Endothelial cell of umbilical vein (primary cell): ENCODE data around the gene POGLUT3. TPM values are rescaled to one million over a fixed set of nuclear protein-coding genes. Genes with fewer than 3 reads are reported as not detected.

Experiments used
- BruUV-seq: library from RNA; stranded (reverse); fragments of 400-500 nt; replicated peaks from 2 replicates; lab custom pipeline; 2021; lab: Mats Ljungman, UMichigan
- CTCF ChIA-PET: fragments of 300-600, 350-600 bp; sonication (Branson Sonifier 250); formaldehyde crosslinking; loops from one replicate; lab custom pipeline; 2021; ENCODE audit warnings: antibody characterized with exemption, inconsistent platforms; lab: Charles Lee
- POLR2A ChIA-PET: fragments of 300-600, 350-600 bp; sonication (Branson Sonifier 250); formaldehyde crosslinking; loops from one replicate; lab custom pipeline; 2021; ENCODE audit warnings: antibody characterized with exemption, inconsistent platforms; lab: Charles Lee
- DNase-seq: peaks from one replicate; pipeline ENCODE4 v3.0.0-alpha.2; 2011; ENCODE audit warnings: low read depth, low spot score
- FAIRE-seq: peaks from 2 replicates; lab custom pipeline; 2011; peaks lifted over from hg19 to GRCh38; lab: Jason Lieb, UNC
- H2AFZ ChIP-seq: 2 replicates; pipeline ENCODE4 v1.6.0; 2012; ENCODE audit warnings: low read depth, low read length, control low read depth, inconsistent platforms
- H3K27ac ChIP-seq: 2 replicates; pipeline ENCODE4 v1.5.1; 2011; ENCODE audit warnings: low read depth, mild to moderate bottlenecking, control low read depth, low read length, moderate library complexity; ENCODE audit not compliant: insufficient read depth
- H3K27me3 ChIP-seq, 2 experiments: 2 replicates each; pipeline versions ENCODE4 v1.6.0 to v1.6.1; 2011; ENCODE audit warnings: low read length in 2 of 2, mixed read lengths in 1 of 2; ENCODE audit not compliant: control insufficient read depth in 2 of 2, insufficient read depth in 2 of 2
- H3K36me3 ChIP-seq, 2 experiments: 2 replicates in 1 of 2; 3 replicates in 1 of 2; pipeline ENCODE4 v1.5.1; 2011; ENCODE audit warnings: low read length in 2 of 2, mild to moderate bottlenecking in 1 of 2, moderate library complexity in 1 of 2; ENCODE audit not compliant: control insufficient read depth in 2 of 2, insufficient read depth in 2 of 2; ENCODE audit errors: extremely low read depth in 1 of 2
- H3K4me1 ChIP-seq: 3 replicates; pipeline ENCODE4 v1.5.1; 2011; ENCODE audit warnings: mild to moderate bottlenecking, low read length; ENCODE audit not compliant: control insufficient read depth, insufficient read depth; ENCODE audit errors: extremely low read depth
- H3K4me2 ChIP-seq: 2 replicates; pipeline ENCODE4 v1.6.1; 2011; ENCODE audit warnings: low read length, control low read depth, mixed read lengths; ENCODE audit not compliant: insufficient read depth
- H3K4me3 ChIP-seq, 3 experiments: fragments of 200-600 bp in 1 of 3; sonication (generic), shearing (Covaris generic) in 1 of 3; replicated peaks in 1 of 3; 2 replicates each; pipeline ENCODE4 v1.5.1; 2011 to 2016; ENCODE audit warnings: control low read depth in 3 of 3, low read length in 3 of 3, mild to moderate bottlenecking in 2 of 3, inconsistent platforms in 1 of 3, low read depth in 1 of 3, moderate library complexity in 1 of 3; ENCODE audit not compliant: insufficient read depth in 1 of 3
- H3K79me2 ChIP-seq: 2 replicates; pipeline ENCODE4 v1.6.0; 2012; ENCODE audit warnings: low read length, inconsistent platforms; ENCODE audit not compliant: control insufficient read depth, insufficient read depth
- H3K9ac ChIP-seq: replicated peaks from 2 replicates; pipeline ENCODE3; 2011; ENCODE audit warnings: low read length, control low read depth; ENCODE audit not compliant: insufficient read depth; ENCODE audit errors: extremely low read depth
- H3K9me1 ChIP-seq: replicated peaks from 3 replicates; pipeline ENCODE4 v1.6.0; 2011; ENCODE audit warnings: mild to moderate bottlenecking, low read length; ENCODE audit not compliant: control insufficient read depth, insufficient read depth; ENCODE audit errors: extremely low read depth
- H3K9me3 ChIP-seq: replicated peaks from 2 replicates; pipeline ENCODE4 v1.5.1; 2012; ENCODE audit warnings: low read length, inconsistent platforms; ENCODE audit not compliant: control insufficient read depth, insufficient read depth
- H4K20me1 ChIP-seq: replicated peaks from 2 replicates; pipeline ENCODE3; 2011; ENCODE audit warnings: mild to moderate bottlenecking, low read length; ENCODE audit not compliant: control insufficient read depth, insufficient read depth; ENCODE audit errors: extremely low read depth
- CTCF ChIP-seq, 2 donors: IDR thresholded peaks; 1 replicate in 1 of 2; 2 replicates in 1 of 2; pipeline ENCODE4 v1.5.1; 2011; ENCODE audit warnings: low read length in 2 of 2, mild to moderate bottlenecking in 2 of 2, moderate library complexity in 2 of 2, control low read depth in 1 of 2, inconsistent platforms in 1 of 2, low read depth in 1 of 2; ENCODE audit not compliant: insufficient read depth in 1 of 2; ENCODE audit errors: extremely low read depth in 1 of 2
- EZH2 ChIP-seq: IDR thresholded peaks from 2 replicates; pipeline ENCODE4 v1.6.1; 2012; ENCODE audit warnings: borderline replicate concordance, low read depth, mild to moderate bottlenecking, moderate library complexity, low read length, inconsistent platforms; ENCODE audit not compliant: severe bottlenecking
- FOS ChIP-seq: IDR thresholded peaks from 2 replicates; pipeline ENCODE4 v1.6.1; 2011; ENCODE audit warnings: mild to moderate bottlenecking, low read length, moderate library complexity, borderline replicate concordance; ENCODE audit not compliant: insufficient read depth
- GATA2 ChIP-seq: IDR thresholded peaks from 2 replicates; pipeline ENCODE4 v1.7.0; 2011; ENCODE audit warnings: low read depth, mild to moderate bottlenecking, moderate library complexity, mixed read lengths, low read length; ENCODE audit not compliant: insufficient read length, insufficient read depth
- JUN ChIP-seq: IDR thresholded peaks from 2 replicates; pipeline ENCODE4 v1.6.1; 2011; ENCODE audit warnings: borderline replicate concordance, low read depth; ENCODE audit not compliant: insufficient read length, insufficient read depth
- MAX ChIP-seq: IDR thresholded peaks from 2 replicates; pipeline ENCODE4 v1.6.1; 2011; ENCODE audit not compliant: insufficient read depth, insufficient read length
- MYC ChIP-seq: IDR thresholded peaks from one replicate; pipeline ENCODE4 v1.6.1; 2011; ENCODE audit warnings: mild to moderate bottlenecking, low read depth, low read length
- POLR2A ChIP-seq: IDR thresholded peaks from 2 replicates; pipeline ENCODE4 v1.6.1; 2012; ENCODE audit warnings: low read depth, mild to moderate bottlenecking, control low read depth, low read length
- POLR2AphosphoS5 ChIP-seq: IDR thresholded peaks from 2 replicates; pipeline ENCODE4 v1.6.1; 2012; ENCODE audit warnings: low read depth, mild to moderate bottlenecking, control low read depth, low read length, moderate library complexity; ENCODE audit not compliant: insufficient read depth
- dilution Hi-C: fragments of 300-500 bp; cut with MboI; formaldehyde crosslinking; loops from one replicate; pipeline ENCODE4 v1.15.0; 2019; ENCODE audit warnings: low sequenced_read_pairs; ENCODE audit not compliant: extremely low pct_ligation_motif_present
- intact Hi-C: fragments of 100-400 bp; cut with micrococcal nuclease; formaldehyde crosslinking; loops from one replicate; pipeline ENCODE4 v1.10.0; 2022
- polyA plus RNA-seq, 4 experiments: library from polyadenylated mRNA; depleted of rRNA in 3 of 4; stranded (reverse) in 3 of 4; unstranded in 1 of 4; fragments of >200 nt; gene quantifications; 2 replicates each; pipeline versions ENCODE4 v1.2.1 to v1.2.3, GENCODE V29; 2011 to 2012; ENCODE audit warnings: missing spikeins in 1 of 4
- total RNA-seq: library from RNA; stranded (reverse); gene quantifications from 2 replicates; pipeline ENCODE4 v1.2.3, GENCODE V29; 2021

POGLUT3 gene
- total and polyA plus RNA-seq, 2 donors (not counting 3 experiments of a cell fraction or from before 2014, with no cell fraction given), result 14.3 to 46.4 TPM

- no peak overlapping the region for H2AFZ ChIP-seq
- no peaks in the 10 kb centered on the region for H3K4me1 ChIP-seq
- H3K9me1 ChIP-seq, result no peaks in the 10 kb centered on the region
- H3K4me2 ChIP-seq, result no peak overlapping the region
- POLR2A ChIA-PET, result no interaction called here
- DNase-seq (no peak), FAIRE-seq (no peak)
- peaks cover 2 to 9% of the 10 kb centered on the region in 2 experiments for H3K27me3 ChIP-seq
- CTCF ChIA-PET, result interaction anchor here (0.8 kb wide), 1 partner anchor 17 kb away, joined by 3 read pairs; no protein-coding TSS in a partner anchor
- H3K9ac ChIP-seq, result no peak overlapping the region
- dilution Hi-C loops (no loop called here), intact Hi-C loops (no loop called here)
- H3K27ac ChIP-seq, result no peak overlapping the region
- no peaks in the 10 kb centered on the region for H4K20me1 ChIP-seq
- BruUV-seq, result no TSS peak
- no peaks in the 10 kb centered on the region for H3K36me3 ChIP-seq
- no peaks in the 10 kb centered on the region for H3K79me2 ChIP-seq
- no peaks in the 10 kb centered on the region for H3K9me3 ChIP-seq
- TF ChIP-seq CTCF (IDR thresholded peaks at IDR 0.05; ENCODE audit: extremely low read depth in 1 of 2, insufficient read depth in 1 of 2, low read depth in 1 of 2, low read length in 2 of 2) (no peak), POLR2AphosphoS5 (no peak), EZH2 (no peak), JUN (no peak), MAX (no peak), GATA2 (no peak), MYC (no peak), POLR2A (no peak), FOS (no peak)
- no peak overlapping the region for H3K4me3 ChIP-seq
Observed at GRCh38 chr11:108538022-108538424, 39.8 kb upstream of the POGLUT3 start.
